ENCODE measurements around the gene SIGMAR1.
A peak's percentile ranks its signal among the peaks of the same experiment; 100 is the strongest.

The SIGMAR1 gene

DNA sequence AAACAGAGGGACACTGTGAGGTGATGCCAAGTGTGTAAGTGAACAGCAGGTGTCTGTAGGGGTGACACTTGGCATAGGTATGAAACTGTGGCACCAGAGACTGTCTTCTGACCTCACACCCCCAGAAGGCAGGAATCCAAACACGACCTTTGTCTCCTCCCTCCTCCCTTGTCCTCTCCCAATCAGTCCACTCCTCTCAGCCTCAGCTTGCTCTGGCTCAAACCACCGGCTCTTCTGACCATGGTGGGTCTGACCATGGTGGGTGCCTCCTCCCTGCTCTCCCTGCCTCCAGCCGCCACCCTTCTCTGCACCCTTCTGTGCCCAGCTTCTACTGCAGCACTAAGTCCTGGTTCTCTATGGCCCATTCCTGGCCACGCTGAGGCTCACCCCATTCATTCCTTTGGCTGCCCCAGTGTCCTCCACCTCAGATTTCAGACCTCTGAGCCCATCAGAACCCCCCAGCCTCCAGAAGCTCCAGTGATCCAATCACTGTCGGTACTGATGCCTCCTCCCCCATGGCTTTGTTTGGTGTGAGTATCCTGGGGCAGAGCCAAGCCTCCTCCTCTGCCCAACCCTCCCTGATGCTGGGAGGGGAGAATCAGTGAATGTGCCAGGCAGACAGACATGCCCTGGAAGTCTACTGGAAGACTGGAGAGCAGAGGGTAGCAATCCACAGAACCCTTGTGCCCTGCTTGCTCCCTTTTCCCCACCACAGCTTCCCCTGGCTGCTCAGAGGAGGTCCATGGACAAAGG is 7.0 kb downstream of the SIGMAR1 start:
- no peak overlapping the region for H3K4me3 ChIP-seq (ENCODE audit: low read depth, low read length)
- TF ChIP-seq, protein P1, sequence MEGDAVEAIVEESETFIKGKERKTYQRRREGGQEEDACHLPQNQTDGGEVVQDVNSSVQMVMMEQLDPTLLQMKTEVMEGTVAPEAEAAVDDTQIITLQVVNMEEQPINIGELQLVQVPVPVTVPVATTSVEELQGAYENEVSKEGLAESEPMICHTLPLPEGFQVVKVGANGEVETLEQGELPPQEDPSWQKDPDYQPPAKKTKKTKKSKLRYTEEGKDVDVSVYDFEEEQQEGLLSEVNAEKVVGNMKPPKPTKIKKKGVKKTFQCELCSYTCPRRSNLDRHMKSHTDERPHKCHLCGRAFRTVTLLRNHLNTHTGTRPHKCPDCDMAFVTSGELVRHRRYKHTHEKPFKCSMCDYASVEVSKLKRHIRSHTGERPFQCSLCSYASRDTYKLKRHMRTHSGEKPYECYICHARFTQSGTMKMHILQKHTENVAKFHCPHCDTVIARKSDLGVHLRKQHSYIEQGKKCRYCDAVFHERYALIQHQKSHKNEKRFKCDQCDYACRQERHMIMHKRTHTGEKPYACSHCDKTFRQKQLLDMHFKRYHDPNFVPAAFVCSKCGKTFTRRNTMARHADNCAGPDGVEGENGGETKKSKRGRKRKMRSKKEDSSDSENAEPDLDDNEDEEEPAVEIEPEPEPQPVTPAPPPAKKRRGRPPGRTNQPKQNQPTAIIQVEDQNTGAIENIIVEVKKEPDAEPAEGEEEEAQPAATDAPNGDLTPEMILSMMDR (IDR thresholded peaks at IDR 0.05; ENCODE audit: low read depth, low read length): no peak

- H3K4me3 ChIP-seq (ENCODE audit: low read depth, low read length): no peak overlapping the region
- TF ChIP-seq, protein P1 (IDR thresholded peaks at IDR 0.05; ENCODE audit: low read depth, low read length): no peak
Observed at GRCh38 chr9:34629491-34629808, 8.1 kb downstream of the SIGMAR1 start.

DNA sequence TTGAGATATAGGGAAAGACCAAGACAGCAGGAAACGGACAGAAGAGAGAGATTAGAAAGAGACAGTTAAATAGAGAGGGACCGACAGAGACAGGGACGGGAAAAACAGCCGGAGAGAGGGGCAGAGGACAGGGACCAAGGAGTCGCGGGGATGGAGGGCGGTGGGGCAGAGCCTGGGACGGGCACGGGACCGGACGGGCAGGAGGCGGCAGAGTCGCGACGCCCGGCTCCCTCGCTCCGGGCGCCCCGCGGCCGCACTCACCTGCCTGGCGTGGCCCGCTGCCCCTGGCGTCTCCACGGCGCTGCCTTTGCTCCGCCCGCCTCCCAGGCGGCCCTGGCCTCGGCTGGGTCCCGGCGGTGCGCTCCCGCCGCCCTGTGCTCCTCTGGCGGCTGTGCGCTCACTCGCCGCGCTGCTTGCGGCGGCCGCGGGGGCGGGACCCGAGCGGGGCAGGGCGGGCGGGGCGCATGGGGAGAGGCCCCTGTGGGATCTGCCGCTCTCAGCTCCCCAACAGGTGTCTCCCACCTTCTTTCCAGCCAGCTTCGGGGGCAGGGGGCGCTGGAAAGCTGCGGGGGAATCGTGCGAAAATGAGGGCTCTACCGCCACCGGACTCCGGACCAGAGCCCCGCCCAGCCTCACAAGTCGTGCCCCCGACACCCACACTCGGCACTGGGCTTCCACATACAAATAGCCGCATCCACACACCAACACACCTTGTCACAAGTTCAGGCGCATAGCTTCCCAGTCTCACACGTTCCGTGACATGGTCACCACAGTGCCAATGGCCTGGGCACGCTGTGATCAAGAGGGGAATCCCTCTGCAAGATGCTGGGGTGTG is 8.7 kb downstream of the SIGMAR1 start, which contains the start of gene ARID3C:
Gene ARID3C, minus strand, starts transcription at position 411 of the 835 bp plus-strand sequence. CDS start 1,052 bp downstream, outside the sequence.
- TF ChIP-seq, protein P1 (IDR thresholded peaks at IDR 0.05; ENCODE audit: low read depth, low read length): no peak
- peak within 1 kb of the TSS; percentile 29; the same call in 1 of the 2 replicates for H3K4me3 ChIP-seq (ENCODE audit: low read depth, low read length)

DNA sequence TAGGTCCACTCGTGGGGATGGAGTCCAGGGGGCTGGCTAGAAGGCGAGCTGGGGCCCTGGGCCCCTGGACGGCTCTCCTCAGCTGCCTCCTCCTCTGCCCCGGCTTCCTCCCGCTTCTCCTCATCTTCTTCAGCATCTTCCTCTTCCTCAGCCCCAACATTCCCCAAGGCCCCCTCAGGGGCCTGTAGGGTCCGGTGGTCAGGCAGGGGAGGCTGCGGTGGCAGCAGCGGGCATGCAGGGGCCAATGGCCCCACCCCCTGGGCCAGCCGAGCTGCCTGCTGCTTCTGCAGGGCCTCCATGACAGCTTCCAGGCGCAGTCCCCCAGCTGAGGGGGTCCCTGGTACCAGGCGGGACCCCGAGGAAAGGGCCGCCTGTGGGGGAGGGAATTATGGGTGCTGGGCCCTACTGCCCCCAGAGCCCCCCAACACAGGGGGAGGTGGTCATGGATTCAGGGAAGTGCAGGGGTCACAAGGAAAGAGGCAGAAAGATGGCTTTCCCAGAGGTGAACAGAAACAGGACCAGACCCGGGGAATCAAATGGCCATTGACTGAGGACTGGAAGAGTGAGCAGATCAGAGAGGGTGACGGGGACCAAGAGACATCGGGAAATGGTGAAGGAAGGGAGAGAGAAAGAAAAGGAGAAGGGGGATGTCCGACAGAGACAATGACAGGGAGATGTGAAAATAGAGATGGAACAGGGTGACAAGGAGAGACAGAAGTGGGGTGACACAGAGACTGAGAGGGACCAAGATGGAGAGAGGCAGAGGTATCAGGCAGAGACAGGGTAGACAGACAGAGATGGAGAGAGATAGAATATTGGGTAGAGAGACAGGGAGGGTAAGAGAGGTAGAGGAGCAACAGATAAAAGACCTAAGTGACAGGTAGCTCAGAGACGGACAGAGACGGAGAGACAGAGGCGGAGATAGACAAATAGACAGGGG is 9.6 kb downstream of the SIGMAR1 start:
- TF ChIP-seq, protein P1 (IDR thresholded peaks at IDR 0.05; ENCODE audit: low read depth, low read length): no peak
- H3K4me3 ChIP-seq (ENCODE audit: low read depth, low read length): no peak overlapping the region

DNA sequence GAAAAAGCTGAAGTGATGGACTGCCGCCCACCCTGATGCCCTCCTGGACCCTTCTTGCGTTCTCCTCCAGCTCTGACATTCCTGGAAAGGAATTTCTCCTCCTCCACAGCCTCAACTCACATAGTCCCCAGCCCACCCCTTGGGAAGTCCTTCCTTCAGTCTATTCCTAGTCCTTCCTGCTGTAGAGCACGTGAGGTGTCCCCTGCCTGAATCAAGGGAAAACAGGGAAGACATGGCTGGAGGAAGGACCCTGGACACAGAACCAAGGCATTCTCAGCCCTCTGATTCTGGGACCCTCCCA is 12.5 kb downstream of the SIGMAR1 start:
- H3K4me3 ChIP-seq (ENCODE audit: low read depth, low read length): no peak overlapping the region
- TF ChIP-seq, protein P1 (IDR thresholded peaks at IDR 0.05; ENCODE audit: low read depth, low read length): no peak

DNA sequence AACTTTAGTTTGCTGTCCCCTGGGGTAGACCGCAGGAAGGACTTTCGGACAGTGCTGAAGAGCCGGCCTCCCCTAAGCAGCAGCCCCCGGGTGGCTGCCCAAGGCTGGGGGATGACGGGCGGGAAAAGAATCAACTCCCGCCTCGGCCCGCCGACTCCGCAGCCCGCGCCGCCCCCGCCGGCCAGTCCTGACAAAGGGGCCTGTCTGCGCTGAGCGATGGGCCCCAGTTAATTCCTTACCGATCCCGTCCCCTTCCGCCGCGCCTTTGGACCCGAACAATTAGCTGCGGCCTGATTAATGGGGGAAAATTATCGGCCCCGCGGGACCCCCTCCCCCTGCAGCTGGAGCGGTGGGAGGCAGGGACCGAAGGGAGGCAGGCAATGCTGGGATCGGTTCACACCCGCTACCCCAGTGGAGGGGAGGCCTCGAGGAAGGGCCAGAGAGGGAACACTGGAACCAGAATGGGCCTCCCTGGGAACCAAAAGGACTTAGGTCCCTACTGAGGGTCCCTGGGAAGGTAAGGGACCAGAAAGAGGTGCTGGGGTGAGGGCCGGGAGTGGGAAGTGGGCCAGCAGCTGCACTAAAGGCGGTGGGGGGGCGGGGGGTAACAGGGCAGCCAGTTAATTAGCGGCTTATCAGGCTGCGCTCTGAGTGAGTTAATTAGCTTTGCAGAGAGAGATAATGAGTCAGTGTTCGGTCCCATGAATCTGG is 13.0 kb downstream of the SIGMAR1 start:
- TF ChIP-seq, protein P1 (IDR thresholded peaks at IDR 0.05; ENCODE audit: low read depth, low read length): no peak
- H3K4me3 ChIP-seq (ENCODE audit: low read depth, low read length): no peak overlapping the region
